DND-41 (cell line): ENCODE results near the gene EAF2.

ENCODE experiments used
- EZH2 ChIP-seq: IDR thresholded peaks from 3 replicates; pipeline ENCODE4 v1.6.1; 2012; ENCODE audit warnings: borderline replicate concordance, low read depth, mild to moderate bottlenecking, moderate library complexity, low read length, inconsistent platforms; ENCODE audit not compliant: severe bottlenecking
- TF ChIP-seq, protein P1 (sequence below): IDR thresholded peaks from 2 replicates; pipeline ENCODE4 v1.5.1; 2012; ENCODE audit warnings: borderline replicate concordance, low read length, moderate library complexity, mild to moderate bottlenecking; ENCODE audit not compliant: poor library complexity, severe bottlenecking; ENCODE audit errors: extremely low read depth

GRCh38 chr3:121809249-121809648, 25.8 kb upstream of the EAF2 start:
- TF ChIP-seq, protein P1, sequence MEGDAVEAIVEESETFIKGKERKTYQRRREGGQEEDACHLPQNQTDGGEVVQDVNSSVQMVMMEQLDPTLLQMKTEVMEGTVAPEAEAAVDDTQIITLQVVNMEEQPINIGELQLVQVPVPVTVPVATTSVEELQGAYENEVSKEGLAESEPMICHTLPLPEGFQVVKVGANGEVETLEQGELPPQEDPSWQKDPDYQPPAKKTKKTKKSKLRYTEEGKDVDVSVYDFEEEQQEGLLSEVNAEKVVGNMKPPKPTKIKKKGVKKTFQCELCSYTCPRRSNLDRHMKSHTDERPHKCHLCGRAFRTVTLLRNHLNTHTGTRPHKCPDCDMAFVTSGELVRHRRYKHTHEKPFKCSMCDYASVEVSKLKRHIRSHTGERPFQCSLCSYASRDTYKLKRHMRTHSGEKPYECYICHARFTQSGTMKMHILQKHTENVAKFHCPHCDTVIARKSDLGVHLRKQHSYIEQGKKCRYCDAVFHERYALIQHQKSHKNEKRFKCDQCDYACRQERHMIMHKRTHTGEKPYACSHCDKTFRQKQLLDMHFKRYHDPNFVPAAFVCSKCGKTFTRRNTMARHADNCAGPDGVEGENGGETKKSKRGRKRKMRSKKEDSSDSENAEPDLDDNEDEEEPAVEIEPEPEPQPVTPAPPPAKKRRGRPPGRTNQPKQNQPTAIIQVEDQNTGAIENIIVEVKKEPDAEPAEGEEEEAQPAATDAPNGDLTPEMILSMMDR: no peak
- TF ChIP-seq EZH2: no peak
